ENCODE measurements around the gene TRIM50.
A peak's percentile ranks its signal among the peaks of the same experiment; 100 is the strongest.
"Not testable (repeated sequence)": the region's sequence is repeated elsewhere in the genome, so short reads cannot be mapped to it uniquely, and the experiment has no call there.

Gene TRIM50

DNA sequence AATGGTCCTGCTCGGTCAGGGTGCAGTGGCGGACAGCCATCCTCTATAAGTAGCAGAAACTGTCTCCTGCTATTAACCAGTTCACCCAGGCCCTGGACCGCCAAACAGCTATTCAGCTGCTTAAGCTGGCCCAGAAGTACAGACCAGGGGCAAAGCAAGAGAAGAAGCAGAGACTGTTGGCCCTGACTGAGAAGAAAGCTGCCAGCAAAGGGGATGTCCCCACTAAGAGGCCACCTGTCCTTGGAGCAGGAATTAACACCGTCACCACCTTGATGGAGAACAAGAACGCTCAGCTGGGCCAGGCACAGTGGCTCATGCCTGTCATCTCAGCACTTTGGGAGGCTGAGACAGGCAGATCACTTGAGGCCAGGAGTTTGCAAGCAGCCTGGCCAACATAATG, 13.6 kb downstream of the TRIM50 start:
- DNase-seq, result no peak

DNA sequence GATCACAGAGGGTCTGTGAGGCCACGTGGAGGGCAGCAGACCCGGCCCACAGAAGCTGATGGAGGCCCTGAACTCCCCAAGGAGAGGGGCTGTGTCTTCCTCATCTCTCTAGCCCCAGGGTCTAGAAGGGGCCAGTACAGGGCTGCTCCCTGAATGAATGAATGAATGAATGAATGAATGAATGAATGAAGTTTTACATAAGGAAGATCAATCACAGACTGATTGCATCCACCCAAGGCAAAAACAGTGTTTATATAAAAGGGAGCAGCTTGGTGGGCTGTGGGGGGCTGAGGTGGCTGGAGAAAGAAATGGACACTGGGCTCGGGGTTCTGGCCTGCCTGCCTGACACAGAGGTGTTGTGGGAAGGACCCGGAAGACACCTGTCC, 14.4 kb downstream of the TRIM50 start:
- DNase-seq, result no peak

DNA sequence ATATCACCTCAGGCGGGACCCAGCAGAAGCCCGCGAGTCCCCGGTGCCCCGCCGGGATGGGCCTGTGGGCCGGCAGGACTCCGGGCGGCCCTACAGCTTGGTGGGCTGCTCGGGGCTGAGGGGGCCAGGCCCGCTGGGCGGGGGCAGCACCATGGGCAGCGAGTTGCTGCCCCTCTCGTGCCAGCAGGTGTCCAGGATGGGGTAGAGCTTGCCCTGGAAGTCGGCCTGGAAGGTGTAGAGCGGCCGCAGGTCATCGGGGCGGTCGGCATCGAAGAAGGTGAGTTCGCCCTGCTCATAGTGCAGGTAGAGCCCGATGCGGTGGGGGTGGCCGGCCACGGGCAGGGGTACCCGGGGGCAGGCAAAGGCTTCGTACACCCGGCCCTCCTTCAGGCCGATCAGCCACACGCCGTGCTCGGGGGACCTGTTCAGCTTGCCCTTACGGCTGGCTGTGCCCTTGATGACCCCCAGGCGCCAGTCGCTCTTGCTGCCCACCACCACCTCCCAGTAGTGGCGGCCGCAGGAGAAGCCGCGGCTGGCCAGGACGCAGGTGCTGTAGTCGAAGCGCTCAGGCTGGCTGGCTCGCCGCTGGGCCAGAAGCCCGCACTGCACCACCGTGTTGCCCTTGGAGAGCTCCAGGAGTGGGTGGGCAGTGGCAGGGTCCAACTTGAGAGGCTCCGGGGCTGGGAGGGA, 14.9 kb downstream of the TRIM50 start:
- no peak for DNase-seq

DNA sequence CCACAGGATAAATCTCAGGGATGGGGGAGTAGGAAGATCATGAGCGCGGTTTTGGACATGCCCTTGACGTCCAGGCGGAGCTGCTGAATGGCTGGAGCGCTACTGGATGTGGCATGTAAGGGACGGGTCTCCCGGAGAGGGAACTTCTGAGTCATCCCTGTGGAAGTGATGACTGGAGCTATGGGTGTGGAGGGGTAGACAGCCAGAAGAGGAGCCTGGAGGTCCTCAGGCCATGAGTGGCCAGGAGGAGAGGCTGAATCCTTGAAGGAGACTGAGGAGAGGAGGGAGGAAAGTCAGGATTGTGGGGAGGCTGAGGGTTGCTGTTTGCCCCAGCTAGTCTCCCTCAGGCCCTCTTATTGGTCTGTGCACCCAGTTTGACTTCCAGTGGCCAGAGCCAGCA, 16.5 kb downstream of the TRIM50 start:
- not testable (repeated sequence) for DNase-seq

DNA sequence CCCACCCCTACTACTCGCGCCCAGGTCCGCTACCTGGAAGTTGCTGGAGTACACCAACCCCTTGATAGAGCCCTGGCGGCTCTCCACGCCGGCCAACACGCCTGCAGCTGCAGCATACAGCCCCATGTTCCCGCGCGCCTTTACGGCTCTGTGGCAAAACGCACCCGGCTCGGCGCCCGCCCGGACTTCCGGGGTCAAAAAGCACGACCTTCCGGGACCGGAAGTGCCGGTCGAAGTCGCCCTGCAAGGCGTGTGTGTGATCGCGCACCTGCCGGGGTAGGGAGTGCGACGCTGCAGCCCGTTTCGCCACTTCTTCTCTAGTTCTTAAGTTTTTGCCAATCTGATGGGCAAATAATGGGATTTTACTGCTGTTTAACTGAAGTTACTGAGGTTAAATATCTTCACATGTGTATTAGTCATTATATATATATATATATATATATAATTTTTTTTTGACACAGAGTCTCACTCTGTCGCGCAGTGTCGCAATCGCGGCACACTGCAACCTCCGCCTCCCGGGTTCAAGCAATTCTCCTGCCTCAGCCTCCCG, 19.1 kb downstream of the TRIM50 start, which contains the start of gene NSUN5:
Gene NSUN5, minus strand, starts transcription at position 162 of the 550 bp plus-strand sequence. Its CDS starts 36 bp downstream, at position 126.
- peak in 55 of 56 donors; percentile 11 to 86 (median 63) for DNase-seq

DNA sequence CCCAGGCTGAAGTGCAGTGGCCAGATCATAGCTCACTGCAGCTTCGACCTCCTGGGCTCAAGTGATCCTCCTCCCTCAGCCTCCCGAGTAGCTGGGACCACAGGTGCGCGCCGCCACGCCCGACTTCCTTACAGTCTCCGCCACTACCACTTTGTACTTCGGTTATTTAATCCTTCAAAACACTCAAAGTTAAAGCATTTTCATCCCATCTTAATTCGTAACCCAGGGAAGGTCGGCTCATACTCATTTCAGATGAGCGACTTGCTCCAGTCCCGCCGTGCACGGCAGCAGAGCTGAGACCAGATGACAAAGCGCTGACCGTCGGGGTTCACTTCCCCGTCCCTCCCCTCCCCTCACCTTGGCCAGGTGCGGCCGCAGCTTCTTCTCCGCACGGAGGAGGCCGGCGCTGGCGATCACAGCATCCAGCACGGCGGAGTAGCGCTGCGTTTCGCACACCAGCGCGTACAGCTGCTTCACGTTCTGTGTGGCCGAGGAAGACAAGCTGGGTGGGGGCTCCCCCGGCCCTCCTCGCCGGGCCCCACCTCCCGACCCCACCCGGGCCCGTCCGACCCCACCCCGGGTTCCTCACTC, 19.7 kb downstream of the TRIM50 start:
- DNase-seq, result peak in 2 of 56 donors; percentile 32 to 40

DNA sequence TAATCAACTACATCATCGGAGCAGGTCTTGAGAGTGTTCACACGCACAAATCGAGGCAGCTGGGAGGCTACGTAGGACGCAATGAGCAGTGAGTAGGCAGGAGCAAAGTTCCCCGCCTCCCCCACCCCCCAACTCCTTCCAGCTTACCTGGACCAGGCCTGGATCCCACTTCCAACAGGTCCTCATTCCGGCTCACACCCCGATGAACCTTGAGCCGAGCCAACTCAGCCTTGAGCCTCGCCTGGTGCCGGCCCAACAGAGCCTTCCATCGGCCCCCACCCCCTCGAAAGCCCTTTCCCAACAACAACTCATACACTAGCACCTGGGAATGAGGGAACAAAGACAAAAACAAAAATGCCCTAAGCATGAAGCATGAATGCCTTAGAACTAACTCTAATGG, 20.4 kb downstream of the TRIM50 start:
- DNase-seq, result no peak

DNA sequence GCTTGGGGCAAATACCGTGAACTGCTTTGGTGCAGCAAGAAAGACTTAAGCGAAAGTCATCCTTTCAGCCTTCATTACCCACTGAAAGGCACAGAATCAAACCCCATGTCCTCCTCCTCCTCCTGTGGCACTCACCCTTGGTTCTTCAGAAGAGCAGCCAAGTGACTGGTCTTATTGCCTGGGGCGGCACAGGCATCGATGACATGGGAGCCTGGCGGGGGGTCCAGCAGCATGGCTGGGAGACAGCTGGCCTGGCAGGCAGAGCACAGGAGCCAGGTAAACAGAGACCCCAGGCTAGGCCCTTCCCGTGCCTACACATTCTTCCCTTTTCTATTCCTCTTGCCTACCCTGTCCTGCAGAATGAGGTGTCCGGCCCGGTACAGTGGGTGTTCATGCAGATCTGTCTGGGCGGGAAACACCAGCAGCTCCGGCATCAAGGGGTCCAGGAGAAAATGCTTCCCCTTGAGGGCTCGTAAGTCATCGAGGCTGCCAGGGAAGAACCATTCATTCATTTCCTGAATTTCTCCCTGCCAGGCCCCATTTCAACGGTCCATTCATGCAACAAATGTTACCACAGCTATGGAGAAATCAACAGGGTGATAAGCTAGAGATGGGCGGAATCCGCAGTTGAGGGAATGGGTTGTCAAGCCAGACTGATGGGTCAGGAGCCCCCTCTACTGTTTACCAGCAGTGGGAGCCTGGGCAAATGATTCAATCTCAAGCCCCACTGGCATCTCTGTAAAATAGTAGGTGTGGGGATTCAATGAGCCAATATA, 23.1 kb downstream of the TRIM50 start:
- not testable (repeated sequence) for DNase-seq

DNA sequence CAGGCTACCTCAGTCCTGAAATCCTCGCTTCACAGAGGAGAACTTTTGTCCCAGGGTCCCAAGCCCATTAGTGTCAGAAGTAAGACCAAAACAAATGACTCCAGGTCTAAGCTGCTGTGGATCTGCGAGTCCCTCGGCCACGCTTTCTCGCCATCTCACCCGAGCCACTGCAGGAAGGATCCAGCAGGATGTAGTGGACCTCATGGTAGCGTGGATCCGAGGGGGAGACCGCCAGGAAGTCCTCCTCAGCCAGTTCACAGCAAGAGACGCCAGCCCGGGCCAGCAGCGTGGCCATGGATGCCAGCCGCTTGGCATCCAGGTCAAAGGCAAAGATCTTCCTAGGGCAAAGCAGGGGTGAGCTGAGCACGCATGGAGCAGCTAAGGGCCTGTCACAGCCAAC, 23.8 kb downstream of the TRIM50 start:
- DNase-seq, result no peak

DNA sequence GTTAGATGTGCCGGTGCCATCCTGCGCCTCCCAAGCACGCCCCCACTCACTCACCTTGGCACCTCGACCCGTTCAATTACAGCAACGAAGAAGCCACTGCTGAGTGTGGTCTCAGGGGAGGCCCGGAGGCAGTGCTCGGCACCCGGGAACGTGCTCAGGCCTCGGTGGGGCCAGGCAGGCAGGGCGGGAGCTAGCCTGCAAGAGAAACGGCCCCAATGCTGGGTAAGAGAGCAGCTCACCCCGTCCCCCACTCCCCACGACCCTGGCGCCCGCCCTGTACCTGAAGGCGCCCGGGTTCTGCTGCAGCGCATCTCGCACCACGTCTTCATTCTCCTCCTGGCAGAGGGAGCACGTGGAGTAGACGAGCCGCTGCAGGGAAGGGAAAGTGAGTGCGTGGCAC, 24.3 kb downstream of the TRIM50 start:
- no peak for DNase-seq

DNA sequence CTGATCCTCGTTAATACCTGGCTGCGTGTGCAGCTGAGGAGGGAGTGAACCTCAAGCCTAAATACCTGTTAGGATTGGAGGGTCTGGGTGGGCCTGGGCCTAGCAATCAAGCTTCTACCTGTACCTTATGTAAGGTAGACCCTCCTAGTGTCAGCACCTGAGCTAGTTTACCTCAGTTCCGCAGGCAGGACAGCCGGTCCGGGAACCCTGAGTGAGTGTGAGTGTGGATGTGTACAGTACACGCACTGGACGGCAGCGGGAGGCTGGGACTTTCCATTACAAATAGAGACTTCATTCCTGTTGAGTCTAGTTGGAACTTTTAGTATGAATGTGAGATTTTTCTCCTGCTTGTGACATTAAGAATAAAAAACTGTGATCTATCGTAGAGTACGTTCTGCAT, 25.0 kb downstream of the TRIM50 start:
- not testable (repeated sequence) for DNase-seq

DNA sequence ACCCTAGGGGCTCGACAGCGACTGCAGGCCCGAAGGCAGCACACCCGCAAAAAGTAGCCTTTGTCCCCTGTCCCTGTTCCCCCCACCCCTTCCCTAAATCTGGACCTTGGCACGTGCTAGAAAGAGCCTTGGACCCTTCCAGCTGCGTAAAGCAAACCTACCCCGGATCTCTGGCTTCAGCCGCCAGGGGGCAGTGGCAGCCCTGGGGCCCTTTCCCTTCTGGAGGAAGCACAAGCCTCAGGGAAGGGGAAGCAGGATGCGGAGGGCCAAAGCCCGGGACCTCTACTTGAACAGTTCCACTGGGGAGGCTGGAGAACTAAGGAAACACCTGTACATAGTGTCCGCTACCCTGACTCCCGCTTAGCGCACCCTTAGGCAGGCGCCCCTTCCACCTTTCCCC, 26.8 kb downstream of the TRIM50 start:
- not testable (repeated sequence) for DNase-seq

DNA sequence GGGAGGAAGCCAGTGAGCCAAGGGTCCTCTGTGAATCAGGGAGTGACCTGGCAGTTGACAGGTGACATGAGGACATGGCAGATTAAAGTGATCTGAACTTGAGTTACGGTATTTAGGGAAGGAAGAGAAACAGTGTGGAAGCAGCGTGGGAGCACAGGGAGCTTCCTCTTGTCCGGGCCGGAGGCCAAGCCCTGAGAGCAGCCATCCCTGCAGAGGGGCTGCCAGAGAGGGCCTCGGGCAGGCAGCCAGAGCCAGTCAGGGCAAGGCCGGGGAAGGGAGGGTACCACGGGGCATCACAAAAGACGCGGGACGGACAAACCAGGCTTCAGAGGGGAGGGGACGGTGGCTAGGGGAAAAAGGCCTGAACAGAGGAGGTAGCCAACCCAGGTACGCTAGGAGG, 28.1 kb downstream of the TRIM50 start:
- DNase-seq, result not testable (repeated sequence)

DNA sequence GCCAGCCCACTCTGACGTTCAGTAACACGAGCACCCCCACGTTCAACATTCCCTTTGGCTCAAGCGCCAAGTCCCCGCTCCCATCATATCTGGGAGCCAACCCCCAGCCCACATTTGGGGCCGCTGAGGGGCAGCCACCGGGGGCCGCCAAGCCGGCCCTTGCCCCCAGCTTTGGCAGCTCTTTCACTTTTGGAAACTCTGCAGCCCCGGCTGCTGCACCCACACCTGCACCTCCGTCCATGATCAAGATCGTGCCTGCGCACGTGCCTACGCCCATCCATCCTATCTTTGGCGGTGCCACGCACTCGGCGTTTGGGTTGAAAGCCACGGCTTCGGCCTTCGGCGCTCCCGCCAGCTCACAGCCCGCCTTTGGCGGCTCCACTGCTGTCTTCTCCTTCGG, 30.2 kb downstream of the TRIM50 start:
- not testable (repeated sequence) for DNase-seq

DNA sequence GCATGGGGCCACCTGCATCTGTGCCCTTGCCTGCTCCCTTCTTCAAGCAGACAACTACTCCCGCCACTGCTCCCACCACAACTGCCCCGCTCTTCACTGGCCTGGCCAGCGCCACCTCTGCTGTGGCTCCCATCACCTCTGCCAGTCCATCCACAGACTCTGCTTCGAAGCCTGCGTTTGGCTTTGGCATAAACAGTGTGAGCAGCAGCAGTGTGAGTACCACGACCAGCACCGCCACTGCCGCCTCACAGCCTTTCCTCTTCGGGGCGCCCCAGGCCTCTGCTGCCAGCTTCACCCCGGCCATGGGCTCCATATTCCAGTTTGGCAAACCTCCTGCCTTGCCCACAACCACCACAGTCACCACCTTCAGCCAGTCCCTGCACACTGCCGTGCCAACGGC, 30.6 kb downstream of the TRIM50 start:
- not testable (repeated sequence) for DNase-seq

DNA sequence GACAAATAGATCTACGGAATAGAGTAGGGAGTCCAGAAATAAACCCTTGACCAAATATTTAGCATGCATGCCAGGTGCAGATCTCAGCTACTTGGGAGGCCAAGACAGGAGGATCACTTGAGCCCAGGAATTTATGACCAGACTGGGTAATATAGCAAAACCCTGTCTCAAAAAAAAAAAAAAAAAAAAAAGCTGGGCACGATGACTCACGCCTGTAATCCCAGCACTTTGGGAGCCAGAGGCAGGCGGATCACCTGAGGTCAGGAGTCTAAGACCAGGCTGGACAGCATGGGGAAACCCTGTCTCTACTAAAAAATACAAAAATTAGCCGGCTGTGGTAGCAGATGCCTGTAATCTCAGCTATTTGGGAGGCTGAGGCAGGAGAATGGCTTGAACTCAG, 50.7 kb downstream of the TRIM50 start:
- DNase-seq, result not testable (repeated sequence)

DNA sequence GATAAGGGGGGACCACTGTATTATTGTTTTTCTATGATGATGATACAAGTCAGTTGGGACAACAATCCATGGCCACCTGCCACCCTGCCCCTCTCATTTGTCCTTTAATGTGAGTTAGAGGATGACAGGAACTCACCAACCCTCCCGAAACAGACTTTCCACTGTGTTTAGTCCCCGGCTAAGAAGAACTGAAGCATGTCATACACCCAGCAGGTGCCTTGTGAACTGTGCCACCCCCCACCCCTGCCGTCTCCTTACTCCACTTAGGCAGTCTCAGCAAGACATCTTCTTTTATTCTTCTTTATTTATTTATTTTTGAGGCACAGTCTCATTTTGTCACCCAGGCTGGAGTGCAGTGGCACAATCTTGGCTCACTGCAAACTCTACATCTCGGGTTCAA, 60.1 kb downstream of the TRIM50 start:
- not testable (repeated sequence) for DNase-seq

DNA sequence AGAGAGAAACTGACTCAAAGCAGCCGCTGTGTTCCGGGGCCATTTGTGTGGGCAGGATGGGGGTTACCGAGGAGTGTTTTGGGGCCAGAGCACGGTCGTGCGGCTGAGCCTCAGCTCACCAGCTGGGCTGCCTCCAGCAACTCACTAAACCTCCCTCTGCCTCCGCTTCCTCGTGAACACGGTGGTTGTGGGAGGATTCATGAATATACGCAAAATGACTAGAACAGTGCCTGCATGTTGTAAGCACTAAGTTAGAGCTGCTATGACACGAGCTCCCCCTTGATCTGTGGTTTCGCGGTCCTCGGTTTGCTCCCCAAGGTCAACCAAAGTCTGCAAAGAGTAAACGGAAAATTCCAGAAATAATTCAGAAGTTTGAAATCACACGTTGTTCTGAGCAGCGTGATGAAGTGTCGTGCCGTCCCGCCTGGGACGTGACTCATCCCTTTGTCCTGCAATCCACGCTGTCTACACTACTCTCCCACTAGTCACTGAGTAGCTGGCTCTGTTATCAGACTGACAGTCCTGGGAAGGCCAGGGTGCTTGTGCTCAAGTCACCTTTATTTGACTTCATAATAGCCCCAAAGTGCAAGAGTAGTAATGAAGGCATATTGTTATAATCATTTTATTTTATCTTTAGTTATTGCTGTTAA, 61.0 kb downstream of the TRIM50 start:
- DNase-seq, result not testable (repeated sequence)
